Lower lobe of right lung (tissue), 2 donors: ENCODE measurements around the gene MTHFD1L. TPM values are rescaled to one million over a fixed set of nuclear protein-coding genes. Genes with fewer than 3 reads are reported as not detected.
A peak's percentile ranks its signal among the peaks of the same experiment; 100 is the strongest.

ENCODE experiments used
- ATAC-seq, 2 donors: fragments of 200-7000 bp; cut with Tn5 transposase; one replicate each; pipeline ENCODE4 v1.9.1; 2020 to 2022; ENCODE audit warnings: mild to moderate bottlenecking in 2 of 2, moderate library complexity in 2 of 2
- DNase-seq: peaks from one replicate; pipeline ENCODE4 v3.0.0-alpha.2; 2020
- H3K27ac ChIP-seq: fragments of 200-600 bp; one replicate; pipeline ENCODE4 v1.8.0; 2022
- H3K27me3 ChIP-seq: fragments of 200-600 bp; one replicate; pipeline ENCODE4 v1.8.0; 2022; ENCODE audit warnings: low read depth
- H3K36me3 ChIP-seq: fragments of 200-600 bp; one replicate; pipeline ENCODE4 v1.8.0; 2022; ENCODE audit warnings: mild to moderate bottlenecking
- H3K4me1 ChIP-seq: fragments of 200-600 bp; one replicate; pipeline ENCODE4 v1.8.0; 2022
- H3K4me3 ChIP-seq: fragments of 200-600 bp; one replicate; pipeline ENCODE4 v1.8.0; 2022; ENCODE audit warnings: mild to moderate bottlenecking
- H3K9me3 ChIP-seq: fragments of 200-600 bp; one replicate; pipeline ENCODE4 v1.8.0; 2022
- CTCF ChIP-seq: fragments of 200-600 bp; IDR thresholded peaks from one replicate; pipeline ENCODE4 v1.8.0; 2022; ENCODE audit warnings: antibody characterized with exemption, mild to moderate bottlenecking
- intact Hi-C: fragments of 100-400 bp; cut with DNase I; formaldehyde crosslinking; loops from one replicate; pipeline ENCODE4 v1.11.0; 2022
- total RNA-seq: library from RNA; stranded (reverse); fragmentation: NEBNext Ultra II Directional; extraction: Animal tissue kit (Norgen Biotek cat#: 25700); gene quantifications from one replicate; pipeline ENCODE4 v1.2.1, GENCODE V29; 2021
- donor health status: DM: no; HTN: yes; CAD: no; lungs with severe emphysema.

The MTHFD1L gene
- total RNA-seq, 1 donor from 2014 or later: 22.1 TPM

- ATAC-seq (no peak), DNase-seq (no peak)
- intact Hi-C loops: no loop called here
- no peak for TF ChIP-seq CTCF
- H3K4me3 ChIP-seq: no peak overlapping the region
- H3K27ac ChIP-seq: no peak overlapping the region
- no peaks in the 10 kb centered on the region for H3K27me3 ChIP-seq
- no peaks in the 10 kb centered on the region for H3K9me3 ChIP-seq
- H3K36me3 ChIP-seq: no peaks in the 10 kb centered on the region
- no peaks in the 10 kb centered on the region for H3K4me1 ChIP-seq
These were observed 190.9 kb downstream of the MTHFD1L start for GRCh38 chr6:151056230-151056907.

GRCh38 chr6:151057061-151057460, 191.6 kb downstream of the MTHFD1L start:
- no peak for TF ChIP-seq CTCF
- H3K27ac ChIP-seq: no peak overlapping the region
- intact Hi-C loops: no loop called here

GRCh38 chr6:151058021-151058733, 192.7 kb downstream of the MTHFD1L start:
- ATAC-seq: no peak
- Histone ChIP-seq H3K27ac (no peak overlapping the region), H3K27me3 (no peaks in the 10 kb centered on the region), H3K36me3 (no peaks in the 10 kb centered on the region), H3K9me3 (no peaks in the 10 kb centered on the region), H3K4me1 (no peaks in the 10 kb centered on the region), H3K4me3 (no peak overlapping the region)
- no peak for TF ChIP-seq CTCF
- intact Hi-C loops: no loop called here
- DNase-seq: no peak

More at GRCh38 chr6:151057061-151057460, 191.6 kb downstream of the MTHFD1L start:
- DNase-seq (no peak), ATAC-seq (no peak)
- no peak overlapping the region for H3K4me3 ChIP-seq
- no peaks in the 10 kb centered on the region for H3K4me1 ChIP-seq
- no peaks in the 10 kb centered on the region for H3K9me3 ChIP-seq
- H3K36me3 ChIP-seq: no peaks in the 10 kb centered on the region
- H3K27me3 ChIP-seq: no peaks in the 10 kb centered on the region

- H3K36me3 ChIP-seq: no peaks in the 10 kb centered on the region
- peak in 1 of 2 donors; percentile 62 for ATAC-seq
- H3K27me3 ChIP-seq: no peaks in the 10 kb centered on the region
- no peaks in the 10 kb centered on the region for H3K4me1 ChIP-seq
- H3K4me3 ChIP-seq: no peak overlapping the region
- no peak overlapping the region for H3K27ac ChIP-seq
- no peaks in the 10 kb centered on the region for H3K9me3 ChIP-seq
- intact Hi-C loops: no loop called here
- TF ChIP-seq CTCF: no peak
- DNase-seq: no peak
These were observed 194.2 kb downstream of the MTHFD1L start for GRCh38 chr6:151059612-151060095.

GRCh38 chr6:151060096-151060765, 194.7 kb downstream of the MTHFD1L start:
- H3K4me1 ChIP-seq: no peaks in the 10 kb centered on the region
- H3K4me3 ChIP-seq: no peak overlapping the region
- no peak overlapping the region for H3K27ac ChIP-seq
- no peaks in the 10 kb centered on the region for H3K36me3 ChIP-seq
- no peak for DNase-seq
- no peaks in the 10 kb centered on the region for H3K9me3 ChIP-seq
- H3K27me3 ChIP-seq: no peaks in the 10 kb centered on the region
- intact Hi-C loops: no loop called here
- no peak for TF ChIP-seq CTCF
- ATAC-seq: no peak
